Left ventricle myocardium inferior (tissue), 1 donor: ENCODE results near the gene HIF1A. TPM values are rescaled to one million over a fixed set of nuclear protein-coding genes. Genes with fewer than 3 reads are reported as not detected.

ENCODE experiments used
- DNase-seq: peaks from one replicate; pipeline ENCODE4 v3.0.0-alpha.2; 2020
- H3K27ac ChIP-seq: fragments of 200-600 bp; replicated peaks from 2 replicates; pipeline ENCODE4 v1.8.0; 2021
- H3K27me3 ChIP-seq: fragments of 200-600 bp; 2 replicates; pipeline ENCODE4 v1.8.0; 2021; ENCODE audit warnings: low read depth
- H3K36me3 ChIP-seq: fragments of 200-600 bp; 2 replicates; pipeline ENCODE4 v1.8.0; 2021
- H3K4me1 ChIP-seq: fragments of 200-600 bp; 2 replicates; pipeline ENCODE4 v1.8.0; 2021
- H3K4me3 ChIP-seq: fragments of 200-600 bp; 2 replicates; pipeline ENCODE4 v1.8.0; 2021; ENCODE audit warnings: mild to moderate bottlenecking, moderate library complexity
- H3K9me3 ChIP-seq: fragments of 200-600 bp; replicated peaks from 2 replicates; pipeline ENCODE4 v1.8.0; 2021
- CTCF ChIP-seq: fragments of 200-600 bp; IDR thresholded peaks from 2 replicates; pipeline ENCODE4 v1.8.0; 2021; ENCODE audit warnings: antibody characterized with exemption, mild to moderate bottlenecking, borderline replicate concordance
- intact Hi-C: fragments of 100-400 bp; cut with micrococcal nuclease; formaldehyde crosslinking; loops from one replicate; pipeline ENCODE4 v1.11.0; 2022
- total RNA-seq: library from RNA; stranded (reverse); fragmentation: NEBNext Ultra II Directional; extraction: Animal tissue kit (Norgen Biotek cat#: 25700); gene quantifications from one replicate; pipeline ENCODE4 v1.2.1, GENCODE V29; 2021
- donor health status: DM: no; HTN: yes; CAD: no; lungs with severe emphysema.

HIF1A gene
- total RNA-seq, 1 donor from 2014 or later = 49.4 TPM

GRCh38 chr14:61774861-61775260 lies 79.5 kb downstream of the HIF1A start:
- Histone ChIP-seq H3K4me3 (no peak overlapping the region), H3K27ac (no peak overlapping the region), H3K4me1 (peaks cover 6% of the 10 kb centered on the region), H3K36me3 (peaks cover 86% of the 10 kb centered on the region), H3K9me3 (no peaks in the 10 kb centered on the region), H3K27me3 (no peaks in the 10 kb centered on the region)
- TF ChIP-seq CTCF = no peak
- intact Hi-C loops = no loop called here
- DNase-seq = no peak

GRCh38 chr14:61780125-61780524 lies 84.8 kb downstream of the HIF1A start:
- TF ChIP-seq CTCF = no peak
- intact Hi-C loops = no loop called here
- Histone ChIP-seq H3K4me3 (no peak overlapping the region), H3K4me1 (no peaks in the 10 kb centered on the region), H3K36me3 (peaks cover 88% of the 10 kb centered on the region), H3K9me3 (no peaks in the 10 kb centered on the region), H3K27ac (no peak overlapping the region), H3K27me3 (no peaks in the 10 kb centered on the region)
- DNase-seq = no peak

- Histone ChIP-seq H3K9me3 (no peaks in the 10 kb centered on the region), H3K36me3 (peaks cover 40% of the 10 kb centered on the region), H3K4me3 (no peak overlapping the region), H3K4me1 (no peaks in the 10 kb centered on the region), H3K27ac (no peak overlapping the region), H3K27me3 (no peaks in the 10 kb centered on the region)
- TF ChIP-seq CTCF = no peak
- no peak for DNase-seq
- intact Hi-C loops = no loop called here
Measured at GRCh38 chr14:61797309-61797708, 102.0 kb downstream of the HIF1A start.

Other genes starting within 250 kb of the HIF1A start
- gene SNAPC1, start 66.9 kb downstream of the HIF1A start, total RNA-seq = 9.2 TPM
- gene SYT16, start 117.2 kb downstream of the HIF1A start, total RNA-seq = not detected